ENCODE data around the gene XYLT1.
"Not testable (repeated sequence)": the region's sequence is repeated elsewhere in the genome, so short reads cannot be mapped to it uniquely, and the experiment has no call there.

The XYLT1 gene

GRCh38 chr16:17482341-17482740, 11.6 kb upstream of the XYLT1 start:
- not testable (repeated sequence) for DNase-seq

GRCh38 chr16:17481736-17482135, 11.0 kb upstream of the XYLT1 start:
- DNase-seq, result no peak

GRCh38 chr16:17477260-17477545, 6.4 kb upstream of the XYLT1 start:
- not testable (repeated sequence) for DNase-seq

GRCh38 chr16:17476414-17477259, 5.9 kb upstream of the XYLT1 start:
- DNase-seq, result no peak

- DNase-seq, result no peak
Observed at GRCh38 chr16:17475104-17475503, 4.3 kb upstream of the XYLT1 start.

GRCh38 chr16:17474572-17474971, 3.8 kb upstream of the XYLT1 start:
- no peak for DNase-seq

- DNase-seq, result no peak
Observed at GRCh38 chr16:17474037-17474436, 3.3 kb upstream of the XYLT1 start.

- DNase-seq, result no peak
Observed at GRCh38 chr16:17471719-17472461, 1.1 kb upstream of the XYLT1 start.

GRCh38 chr16:17470182-17470907, 415 bp downstream of the XYLT1 start:
- no peak for DNase-seq

- no peak for DNase-seq
Observed at GRCh38 chr16:17469741-17470181, 999 bp downstream of the XYLT1 start.

GRCh38 chr16:17469011-17469740, 1.6 kb downstream of the XYLT1 start:
- no peak for DNase-seq

- DNase-seq, result no peak
Observed at GRCh38 chr16:17468611-17469010, 2.1 kb downstream of the XYLT1 start.

- no peak for DNase-seq
Observed at GRCh38 chr16:17467923-17468540, 2.7 kb downstream of the XYLT1 start.

GRCh38 chr16:17466876-17467275, 3.9 kb downstream of the XYLT1 start:
- DNase-seq, result no peak

- no peak for DNase-seq
Observed at GRCh38 chr16:17465460-17465859, 5.3 kb downstream of the XYLT1 start.

GRCh38 chr16:17463335-17463734, 7.4 kb downstream of the XYLT1 start:
- no peak for DNase-seq

- DNase-seq, result no peak
Observed at GRCh38 chr16:17461951-17462729, 8.6 kb downstream of the XYLT1 start.

- no peak for DNase-seq
Observed at GRCh38 chr16:17460890-17461289, 9.9 kb downstream of the XYLT1 start.

- no peak for DNase-seq
Observed at GRCh38 chr16:17459903-17460521, 10.7 kb downstream of the XYLT1 start.

- no peak for DNase-seq
Observed at GRCh38 chr16:17457997-17458396, 12.8 kb downstream of the XYLT1 start.

- DNase-seq, result no peak
Observed at GRCh38 chr16:17457513-17457912, 13.2 kb downstream of the XYLT1 start.
